AML-193 (cell line): Measurements from ENCODE around the gene RIPOR1.

Experiments used
- DNase-seq, 2 experiments: peaks; one replicate each; lab custom pipeline; 2025; lab: John Stamatoyannopoulos, UW

RIPOR1 gene

GRCh38 chr16:67558859-67559258 is 30.2 kb downstream of the RIPOR1 start:
- no peak for DNase-seq

DNA sequence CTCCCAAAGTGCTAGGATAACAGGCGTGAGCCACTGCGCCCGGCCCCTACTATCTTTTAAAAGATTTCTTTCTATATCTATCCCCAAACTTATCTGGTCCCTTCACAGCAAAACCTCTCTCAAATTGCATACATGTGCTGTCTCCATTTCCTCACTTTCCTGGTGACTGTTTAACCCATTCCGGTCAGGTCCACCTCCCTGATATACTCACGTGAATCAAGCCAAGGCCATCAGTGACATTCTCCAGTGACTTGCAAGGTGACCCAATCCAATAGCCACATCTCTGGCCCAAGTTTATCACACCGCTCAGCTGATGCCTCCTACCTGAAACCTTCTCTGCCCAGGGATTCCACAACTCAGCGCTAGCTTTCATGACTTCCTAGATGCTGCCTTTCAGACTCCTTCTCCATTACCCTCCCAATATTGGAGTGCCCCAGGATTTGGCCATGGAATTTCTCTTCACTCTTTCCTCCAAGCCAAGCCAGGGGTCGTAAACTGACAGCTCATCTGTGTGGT is 32.3 kb downstream of the RIPOR1 start:
- DNase-seq, result no peak

DNA sequence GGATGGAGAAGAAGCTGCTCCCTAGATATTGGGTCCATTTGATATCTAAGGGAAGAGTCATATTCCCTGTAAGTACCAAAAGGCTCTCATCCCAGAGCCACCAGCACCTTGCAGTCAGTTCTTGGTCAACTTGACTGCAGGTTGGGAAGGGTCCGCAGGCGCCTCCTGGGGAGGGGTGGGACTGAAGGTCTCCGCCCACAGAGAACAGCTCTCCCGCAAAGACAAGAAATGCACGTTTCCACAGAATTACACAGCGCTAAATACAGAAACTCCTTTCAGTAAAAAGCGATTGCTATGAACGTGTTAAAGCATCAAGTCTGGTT is 32.8 kb downstream of the RIPOR1 start:
- DNase-seq, result no peak

GRCh38 chr16:67561824-67562525 is 33.3 kb downstream of the RIPOR1 start:
- peak; percentile 95 for DNase-seq

- DNase-seq, result peak; percentile 62 to 66
Observed at GRCh38 chr16:67562526-67562917, 33.9 kb downstream of the RIPOR1 start, which contains the start of gene CTCF. Gene CTCF, plus strand, starts transcription at chr16:67562526. Its CDS starts 48,307 bp downstream, at chr16:67610833.

DNA sequence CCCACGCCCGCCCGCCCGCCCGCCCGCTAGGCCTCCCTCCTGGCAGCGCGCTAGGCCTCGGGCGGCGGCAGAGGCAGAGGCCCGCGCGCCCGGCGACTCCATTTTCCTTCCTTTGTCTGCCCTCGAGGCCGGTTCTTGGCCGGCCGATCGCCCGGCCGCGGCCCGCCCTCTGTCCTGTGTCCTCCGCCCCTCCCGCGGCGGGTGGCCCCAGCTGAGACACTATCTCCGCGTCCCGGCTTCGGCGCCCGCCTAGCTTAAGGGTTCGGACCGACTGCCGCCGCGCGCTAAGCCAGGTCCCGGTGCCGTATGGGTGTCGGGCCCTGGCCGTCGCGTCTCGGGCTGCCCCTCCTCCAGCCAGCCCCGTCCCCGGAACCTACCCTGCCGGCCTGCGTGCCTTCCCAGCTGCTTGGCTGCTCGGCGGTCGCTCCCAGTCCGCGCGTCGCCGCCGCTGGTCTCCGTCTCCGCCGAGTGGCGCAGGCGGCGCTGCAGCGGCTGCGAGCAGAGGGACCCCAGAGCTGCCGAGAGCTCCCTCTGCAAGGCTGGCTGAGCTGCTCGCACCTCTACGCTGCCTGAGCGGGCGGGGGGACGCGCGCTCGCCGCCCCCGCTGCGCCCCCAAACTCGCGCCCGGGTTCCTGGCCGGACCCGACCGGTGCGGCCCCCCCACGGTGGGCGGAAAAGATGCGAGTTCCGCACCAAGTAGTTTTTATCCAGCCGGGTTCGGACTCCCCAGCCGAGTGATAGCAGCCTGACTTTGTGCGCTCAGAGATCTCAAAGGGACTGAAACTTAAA is 34.5 kb downstream of the RIPOR1 start:
- DNase-seq, result peak in 1 of 2 experiments; percentile 55

- peak; percentile 45 to 56 for DNase-seq
Observed at GRCh38 chr16:67563708-67564468, 35.3 kb downstream of the RIPOR1 start.

GRCh38 chr16:67565470-67566100 is 37.0 kb downstream of the RIPOR1 start:
- no peak for DNase-seq

GRCh38 chr16:67571464-67571863 is 42.8 kb downstream of the RIPOR1 start:
- no peak for DNase-seq

DNA sequence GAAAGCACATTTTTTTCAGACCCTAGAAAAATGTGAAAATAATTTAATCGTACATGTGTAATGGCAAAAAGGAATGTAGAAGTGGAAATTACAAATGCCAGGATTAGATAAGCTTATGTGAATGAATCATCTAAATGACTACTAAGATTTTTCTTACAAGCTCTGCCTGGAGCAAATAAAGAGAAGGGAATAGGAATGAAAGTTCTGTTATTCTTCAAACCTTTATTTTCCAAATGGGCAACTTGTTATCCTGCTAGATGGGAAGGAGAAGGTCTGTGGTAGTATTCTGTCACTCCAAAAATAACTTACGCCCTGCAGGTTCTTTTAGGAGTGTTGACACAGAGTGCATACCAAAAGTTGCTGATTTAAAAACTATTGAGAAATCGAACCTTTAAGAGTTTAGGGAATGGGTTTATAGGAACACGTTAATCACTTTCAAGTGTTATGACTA is 43.4 kb downstream of the RIPOR1 start:
- DNase-seq, result no peak

GRCh38 chr16:67579686-67580085 is 51.1 kb downstream of the RIPOR1 start:
- DNase-seq, result no peak

DNA sequence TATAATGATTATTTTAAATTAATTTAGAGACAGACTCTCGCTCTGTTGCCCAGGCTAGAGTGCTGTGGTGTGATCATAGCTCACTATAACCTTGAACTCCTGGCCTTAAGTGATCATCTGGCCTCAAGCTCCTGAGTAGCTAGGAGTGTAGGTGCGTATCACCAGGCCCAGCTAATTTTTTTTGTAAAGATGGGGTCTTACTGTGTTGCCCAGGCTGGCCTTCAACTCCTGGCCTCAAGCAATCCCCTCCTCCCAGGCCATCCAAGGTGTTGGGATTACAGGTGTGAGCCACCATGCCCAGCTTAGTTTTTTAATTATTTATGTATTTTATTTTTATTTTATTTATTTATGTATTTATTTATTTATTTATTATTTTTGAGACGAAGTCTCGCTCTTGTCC is 51.6 kb downstream of the RIPOR1 start:
- no peak for DNase-seq

- no peak for DNase-seq
Observed at GRCh38 chr16:67593288-67593687, 64.7 kb downstream of the RIPOR1 start.

- no peak for DNase-seq
Observed at GRCh38 chr16:67593701-67594100, 65.1 kb downstream of the RIPOR1 start.

GRCh38 chr16:67594256-67594915 is 65.8 kb downstream of the RIPOR1 start:
- DNase-seq, result no peak

DNA sequence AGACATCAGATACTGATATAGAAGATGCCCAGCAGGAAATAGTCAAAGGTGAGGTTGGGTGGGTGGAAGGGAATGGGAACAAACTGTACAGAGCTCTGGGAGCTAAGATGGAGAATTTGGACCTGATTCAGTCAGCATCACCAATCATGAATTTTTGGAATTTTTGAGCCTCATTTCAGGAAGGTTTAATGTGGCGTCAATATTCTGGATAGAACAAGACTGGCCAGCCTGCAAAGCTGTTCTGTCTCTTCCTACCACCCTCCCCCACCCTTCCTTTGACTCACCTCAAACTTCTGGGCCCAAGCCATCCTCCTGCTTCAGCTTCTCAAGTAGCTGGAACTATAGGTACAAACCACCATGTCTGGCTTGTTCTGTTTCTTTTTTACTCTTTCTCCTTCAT is 66.3 kb downstream of the RIPOR1 start:
- DNase-seq, result no peak
